ENCODE measurements around the gene IFT172. TPM values are rescaled to one million over a fixed set of nuclear protein-coding genes. Genes with fewer than 3 reads are reported as not detected.
"Not testable (repeated sequence)": the region's sequence is repeated elsewhere in the genome, so short reads cannot be mapped to it uniquely, and the experiment has no call there.

The IFT172 gene, protein sequence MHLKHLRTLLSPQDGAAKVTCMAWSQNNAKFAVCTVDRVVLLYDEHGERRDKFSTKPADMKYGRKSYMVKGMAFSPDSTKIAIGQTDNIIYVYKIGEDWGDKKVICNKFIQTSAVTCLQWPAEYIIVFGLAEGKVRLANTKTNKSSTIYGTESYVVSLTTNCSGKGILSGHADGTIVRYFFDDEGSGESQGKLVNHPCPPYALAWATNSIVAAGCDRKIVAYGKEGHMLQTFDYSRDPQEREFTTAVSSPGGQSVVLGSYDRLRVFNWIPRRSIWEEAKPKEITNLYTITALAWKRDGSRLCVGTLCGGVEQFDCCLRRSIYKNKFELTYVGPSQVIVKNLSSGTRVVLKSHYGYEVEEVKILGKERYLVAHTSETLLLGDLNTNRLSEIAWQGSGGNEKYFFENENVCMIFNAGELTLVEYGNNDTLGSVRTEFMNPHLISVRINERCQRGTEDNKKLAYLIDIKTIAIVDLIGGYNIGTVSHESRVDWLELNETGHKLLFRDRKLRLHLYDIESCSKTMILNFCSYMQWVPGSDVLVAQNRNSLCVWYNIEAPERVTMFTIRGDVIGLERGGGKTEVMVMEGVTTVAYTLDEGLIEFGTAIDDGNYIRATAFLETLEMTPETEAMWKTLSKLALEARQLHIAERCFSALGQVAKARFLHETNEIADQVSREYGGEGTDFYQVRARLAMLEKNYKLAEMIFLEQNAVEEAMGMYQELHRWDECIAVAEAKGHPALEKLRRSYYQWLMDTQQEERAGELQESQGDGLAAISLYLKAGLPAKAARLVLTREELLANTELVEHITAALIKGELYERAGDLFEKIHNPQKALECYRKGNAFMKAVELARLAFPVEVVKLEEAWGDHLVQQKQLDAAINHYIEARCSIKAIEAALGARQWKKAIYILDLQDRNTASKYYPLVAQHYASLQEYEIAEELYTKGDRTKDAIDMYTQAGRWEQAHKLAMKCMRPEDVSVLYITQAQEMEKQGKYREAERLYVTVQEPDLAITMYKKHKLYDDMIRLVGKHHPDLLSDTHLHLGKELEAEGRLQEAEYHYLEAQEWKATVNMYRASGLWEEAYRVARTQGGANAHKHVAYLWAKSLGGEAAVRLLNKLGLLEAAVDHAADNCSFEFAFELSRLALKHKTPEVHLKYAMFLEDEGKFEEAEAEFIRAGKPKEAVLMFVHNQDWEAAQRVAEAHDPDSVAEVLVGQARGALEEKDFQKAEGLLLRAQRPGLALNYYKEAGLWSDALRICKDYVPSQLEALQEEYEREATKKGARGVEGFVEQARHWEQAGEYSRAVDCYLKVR (N-terminal part only)
- total RNA-seq (2021; fragmentation: NEBNext Ultra II Directional; extraction: Animal tissue kit (Norgen Biotek cat#: 25700)): 10 to 100 TPM in 5 of 6 experiments, 1 to 10 TPM in 1; 9.8 to 15.2 (median 13.2) TPM
- long read RNA-seq, partial matches to known transcripts: 1 of 3 reads
- long read RNA-seq, other reads (novel, unspliced or antisense): 1 of 3 reads

DNA sequence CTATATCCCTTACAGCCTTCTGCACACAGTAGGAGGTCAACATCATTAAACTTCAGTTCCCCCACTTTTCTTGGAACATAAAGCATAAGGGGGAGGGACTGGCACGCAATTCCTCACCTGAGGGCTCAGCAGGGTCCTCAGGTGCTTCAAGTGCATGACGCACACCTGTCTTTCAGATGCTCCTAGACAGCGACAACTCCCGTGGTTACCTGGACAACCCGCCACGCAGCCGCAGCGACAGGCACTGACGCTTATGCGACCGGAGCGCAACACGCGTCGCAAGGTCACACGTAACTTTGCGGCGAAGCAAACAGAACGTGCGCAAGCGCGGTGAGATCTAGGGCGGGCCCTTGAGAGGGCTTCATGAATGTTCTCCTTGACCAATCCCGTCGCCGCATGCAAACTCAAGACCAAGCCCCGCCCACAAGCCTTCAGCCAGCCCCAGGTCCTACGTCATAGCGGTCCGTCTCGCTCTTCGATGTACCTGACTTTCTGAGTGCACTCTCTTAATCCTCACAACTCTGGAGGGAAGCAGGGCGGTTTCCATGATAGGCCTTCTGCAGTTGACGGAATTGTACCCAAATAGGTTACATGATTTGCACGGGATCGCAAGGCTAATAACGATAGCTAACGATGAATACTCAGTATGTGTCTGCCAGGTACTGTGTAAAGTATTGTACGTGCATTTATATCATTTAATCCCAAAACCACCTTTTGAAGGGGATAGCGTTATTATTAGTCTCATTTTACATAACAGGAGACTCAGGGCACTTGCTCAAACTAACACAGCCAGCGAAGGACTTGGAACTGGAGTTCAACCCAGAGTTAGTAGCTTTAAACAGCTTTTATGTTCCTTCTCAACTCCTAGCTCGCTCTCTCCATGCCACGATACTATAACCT lies at the start of gene IFT172:
Gene IFT172 (minus strand): TSS at position 246 of the 900 bp plus-strand sequence. CDS start 90 bp downstream, at position 156.
- Mint-ChIP-seq H3K27me3 (ENCODE audit: insufficient read depth) (peaks cover 12% of the 10 kb centered on the region), H3K4me1 (ENCODE audit: low read depth) (peaks cover 20% of the 10 kb centered on the region), H3K4me3 (peak within 1 kb of the TSS; percentile 95), H3K27ac (peak within 1 kb of the TSS; percentile 87), H3K36me3 (ENCODE audit: low read depth) (no peaks in the 10 kb centered on the region), H3K9me3 (no peaks in the 10 kb centered on the region)
- peak; percentile 96 for DNase-seq
- TF ChIP-seq, protein P1, sequence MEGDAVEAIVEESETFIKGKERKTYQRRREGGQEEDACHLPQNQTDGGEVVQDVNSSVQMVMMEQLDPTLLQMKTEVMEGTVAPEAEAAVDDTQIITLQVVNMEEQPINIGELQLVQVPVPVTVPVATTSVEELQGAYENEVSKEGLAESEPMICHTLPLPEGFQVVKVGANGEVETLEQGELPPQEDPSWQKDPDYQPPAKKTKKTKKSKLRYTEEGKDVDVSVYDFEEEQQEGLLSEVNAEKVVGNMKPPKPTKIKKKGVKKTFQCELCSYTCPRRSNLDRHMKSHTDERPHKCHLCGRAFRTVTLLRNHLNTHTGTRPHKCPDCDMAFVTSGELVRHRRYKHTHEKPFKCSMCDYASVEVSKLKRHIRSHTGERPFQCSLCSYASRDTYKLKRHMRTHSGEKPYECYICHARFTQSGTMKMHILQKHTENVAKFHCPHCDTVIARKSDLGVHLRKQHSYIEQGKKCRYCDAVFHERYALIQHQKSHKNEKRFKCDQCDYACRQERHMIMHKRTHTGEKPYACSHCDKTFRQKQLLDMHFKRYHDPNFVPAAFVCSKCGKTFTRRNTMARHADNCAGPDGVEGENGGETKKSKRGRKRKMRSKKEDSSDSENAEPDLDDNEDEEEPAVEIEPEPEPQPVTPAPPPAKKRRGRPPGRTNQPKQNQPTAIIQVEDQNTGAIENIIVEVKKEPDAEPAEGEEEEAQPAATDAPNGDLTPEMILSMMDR (IDR thresholded peaks at IDR 0.05): no peak

DNA sequence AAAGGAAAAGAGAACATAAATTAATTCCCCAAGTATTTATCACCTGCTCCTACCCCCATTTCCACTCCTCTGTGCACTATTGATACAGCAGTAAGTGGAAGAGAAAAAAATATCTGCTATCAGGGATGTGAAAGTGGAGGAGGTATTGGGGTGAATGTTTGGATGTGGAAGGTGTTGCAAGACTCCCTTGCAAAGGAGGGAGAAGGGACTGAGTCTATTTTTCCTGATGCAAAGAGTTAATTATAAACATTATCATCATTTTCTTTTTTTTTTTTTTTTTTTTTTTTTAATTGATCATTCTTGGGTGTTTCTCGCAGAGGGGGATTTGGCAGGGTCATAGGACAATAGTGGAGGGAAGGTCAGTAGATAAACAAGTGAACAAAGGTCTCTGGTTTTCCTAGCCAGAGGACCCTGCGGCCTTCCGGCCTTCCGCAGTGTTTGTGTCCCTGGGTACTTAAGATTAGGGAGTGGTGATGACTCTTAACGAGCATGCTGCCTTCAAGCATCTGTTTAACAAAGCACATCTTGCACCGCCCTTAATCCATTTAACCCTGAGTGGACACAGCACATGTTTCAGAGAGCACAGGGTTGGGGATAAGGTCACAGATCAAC lies 49.4 kb upstream of the IFT172 start:
- not testable (repeated sequence) for DNase-seq; H3K4me3 Mint-ChIP-seq; H3K27ac Mint-ChIP-seq; H3K36me3 Mint-ChIP-seq (ENCODE audit: low read depth); H3K9me3 Mint-ChIP-seq; H3K4me1 Mint-ChIP-seq (ENCODE audit: low read depth)
- peaks cover 25% of the 10 kb centered on the region for H3K27me3 Mint-ChIP-seq (ENCODE audit: insufficient read depth)

DNA sequence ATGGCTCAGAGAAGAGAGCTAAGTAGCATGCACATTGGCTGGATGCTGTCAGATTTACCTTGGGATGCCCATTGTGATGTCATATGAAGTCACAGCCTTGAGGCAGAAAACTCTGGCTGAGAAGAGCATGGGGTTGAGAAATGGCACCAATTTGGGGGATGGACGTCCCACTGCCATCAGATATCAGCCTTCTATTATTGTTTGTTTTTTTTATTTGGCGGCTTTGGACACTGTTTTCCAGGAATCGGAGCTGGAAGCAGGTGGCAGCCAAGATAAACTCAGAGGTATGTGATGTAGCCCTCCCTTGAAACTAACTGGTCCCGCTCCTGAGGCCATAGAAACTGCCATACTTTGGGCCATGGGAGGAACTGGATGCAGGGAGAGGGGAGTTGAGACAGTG lies 47.7 kb upstream of the IFT172 start:
- no peaks in the 10 kb centered on the region for H3K9me3 Mint-ChIP-seq
- H3K36me3 Mint-ChIP-seq (ENCODE audit: low read depth): no peaks in the 10 kb centered on the region
- H3K4me1 Mint-ChIP-seq (ENCODE audit: low read depth): no peaks in the 10 kb centered on the region
- no peak overlapping the region for H3K27ac Mint-ChIP-seq
- H3K4me3 Mint-ChIP-seq: no peak overlapping the region
- TF ChIP-seq, protein P1 (IDR thresholded peaks at IDR 0.05): no peak
- no peak for DNase-seq
- H3K27me3 Mint-ChIP-seq (ENCODE audit: insufficient read depth): peaks cover 25% of the 10 kb centered on the region

- TF ChIP-seq, protein P1 (IDR thresholded peaks at IDR 0.05): no peak
- peaks cover 3% of the 10 kb centered on the region; the same call in 1 of the 2 replicates for H3K9me3 Mint-ChIP-seq
Observed at GRCh38 chr2:27531983-27532382, 42.4 kb upstream of the IFT172 start.

DNA sequence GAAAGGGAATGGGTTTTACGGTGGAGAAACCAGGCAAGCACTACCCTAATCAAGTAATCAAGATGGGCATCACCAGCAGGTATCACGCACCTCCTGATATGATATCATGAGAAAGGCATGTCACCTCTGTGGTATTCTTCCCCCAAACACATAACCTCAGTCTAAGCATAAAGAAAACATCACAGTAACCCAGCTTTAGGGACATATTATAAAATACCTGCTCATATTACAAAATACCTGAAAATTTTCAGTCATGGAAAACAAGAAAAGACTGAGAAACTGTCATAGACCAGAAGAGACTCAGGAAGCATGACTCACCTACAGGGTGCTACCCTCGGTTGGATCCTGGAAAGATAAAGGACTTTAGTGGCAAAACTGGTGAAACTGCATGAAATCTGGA lies 37.6 kb upstream of the IFT172 start:
- peaks cover 3% of the 10 kb centered on the region; the same call in 1 of the 2 replicates for H3K9me3 Mint-ChIP-seq
- DNase-seq: no peak
- no peak overlapping the region for H3K4me3 Mint-ChIP-seq
- no peaks in the 10 kb centered on the region for H3K36me3 Mint-ChIP-seq (ENCODE audit: low read depth)
- H3K27me3 Mint-ChIP-seq (ENCODE audit: insufficient read depth): peaks cover 16% of the 10 kb centered on the region
- H3K27ac Mint-ChIP-seq: no peak overlapping the region
- no peaks in the 10 kb centered on the region for H3K4me1 Mint-ChIP-seq (ENCODE audit: low read depth)
- TF ChIP-seq, protein P1 (IDR thresholded peaks at IDR 0.05): no peak

More at GRCh38 chr2:27531983-27532382, 42.4 kb upstream of the IFT172 start:
- H3K36me3 Mint-ChIP-seq (ENCODE audit: low read depth): no peaks in the 10 kb centered on the region
- no peak for DNase-seq
- H3K27ac Mint-ChIP-seq: no peak overlapping the region
- H3K4me3 Mint-ChIP-seq: no peak overlapping the region
- peaks cover 24% of the 10 kb centered on the region for H3K27me3 Mint-ChIP-seq (ENCODE audit: insufficient read depth)
- no peaks in the 10 kb centered on the region for H3K4me1 Mint-ChIP-seq (ENCODE audit: low read depth)

Measured in HFFc6 (cell line).